DOHH2 (cell line): Measurements from ENCODE around the gene ANK3.

Source experiments
- EZH2phosphoT487 ChIP-seq: fragments of 200-600 bp; sonication (generic); IDR thresholded peaks from 2 replicates; pipeline ENCODE4 v1.6.1; 2017; ENCODE audit warnings: borderline replicate concordance, mild to moderate bottlenecking, antibody characterized with exemption, low read length, moderate library complexity, mixed read lengths
- TF ChIP-seq, protein P1 (sequence below): fragments of 200-600 bp; sonication (generic); IDR thresholded peaks from one replicate; pipeline ENCODE4 v1.5.1; 2014; ENCODE audit warnings: antibody characterized with exemption, mild to moderate bottlenecking, low read depth, low read length; ENCODE audit not compliant: poor library complexity, severe bottlenecking

DNA sequence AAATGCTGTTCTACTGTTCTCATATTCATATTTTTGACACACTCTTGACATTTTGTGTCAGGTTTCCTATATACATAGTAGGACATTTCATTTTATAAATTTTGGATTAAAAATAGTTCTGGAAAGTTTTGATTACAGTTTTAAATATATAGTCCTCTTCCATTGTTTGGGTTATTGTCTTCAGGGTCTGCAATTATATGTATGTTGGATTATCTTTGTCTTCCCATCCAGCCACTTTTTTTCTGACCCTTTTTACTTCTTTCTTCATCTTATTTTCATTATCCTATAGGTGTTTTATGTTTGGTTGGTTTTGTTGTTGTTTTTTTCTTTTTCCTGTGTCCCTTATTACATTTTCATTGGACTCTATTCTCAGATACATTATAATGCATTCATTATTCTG lies 412.2 kb downstream of the ANK3 start:
- TF ChIP-seq, protein P1, sequence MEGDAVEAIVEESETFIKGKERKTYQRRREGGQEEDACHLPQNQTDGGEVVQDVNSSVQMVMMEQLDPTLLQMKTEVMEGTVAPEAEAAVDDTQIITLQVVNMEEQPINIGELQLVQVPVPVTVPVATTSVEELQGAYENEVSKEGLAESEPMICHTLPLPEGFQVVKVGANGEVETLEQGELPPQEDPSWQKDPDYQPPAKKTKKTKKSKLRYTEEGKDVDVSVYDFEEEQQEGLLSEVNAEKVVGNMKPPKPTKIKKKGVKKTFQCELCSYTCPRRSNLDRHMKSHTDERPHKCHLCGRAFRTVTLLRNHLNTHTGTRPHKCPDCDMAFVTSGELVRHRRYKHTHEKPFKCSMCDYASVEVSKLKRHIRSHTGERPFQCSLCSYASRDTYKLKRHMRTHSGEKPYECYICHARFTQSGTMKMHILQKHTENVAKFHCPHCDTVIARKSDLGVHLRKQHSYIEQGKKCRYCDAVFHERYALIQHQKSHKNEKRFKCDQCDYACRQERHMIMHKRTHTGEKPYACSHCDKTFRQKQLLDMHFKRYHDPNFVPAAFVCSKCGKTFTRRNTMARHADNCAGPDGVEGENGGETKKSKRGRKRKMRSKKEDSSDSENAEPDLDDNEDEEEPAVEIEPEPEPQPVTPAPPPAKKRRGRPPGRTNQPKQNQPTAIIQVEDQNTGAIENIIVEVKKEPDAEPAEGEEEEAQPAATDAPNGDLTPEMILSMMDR, result no peak
- no peak for TF ChIP-seq EZH2phosphoT487
